NCI-H748 (cell line): ENCODE results near the gene TTLL8.
"Not testable (repeated sequence)": the region's sequence is repeated elsewhere in the genome, so short reads cannot be mapped to it uniquely, and the experiment has no call there.

Experiments
- DNase-seq: peaks from one replicate; lab custom pipeline; 2025; ENCODE audit not compliant: unreplicated experiment; lab: John Stamatoyannopoulos, UW

TTLL8 gene

GRCh38 chr22:49993649-49994360 lies 64.3 kb downstream of the TTLL8 start:
- DNase-seq, result no peak

- DNase-seq, result peak; percentile 37
These were observed 65.0 kb downstream of the TTLL8 start for GRCh38 chr22:49992921-49993648.

- no peak for DNase-seq
These were observed 66.1 kb downstream of the TTLL8 start for GRCh38 chr22:49991907-49992533.

GRCh38 chr22:49991167-49991566 lies 66.9 kb downstream of the TTLL8 start:
- no peak for DNase-seq

- DNase-seq, result not testable (repeated sequence)
These were observed 68.3 kb downstream of the TTLL8 start for GRCh38 chr22:49989826-49990225.

GRCh38 chr22:49986325-49986724 lies 71.8 kb downstream of the TTLL8 start:
- no peak for DNase-seq

GRCh38 chr22:49983148-49984042 lies 74.7 kb downstream of the TTLL8 start:
- no peak for DNase-seq

- not testable (repeated sequence) for DNase-seq
These were observed 76.3 kb downstream of the TTLL8 start for GRCh38 chr22:49981799-49982198.

GRCh38 chr22:49979587-49980264 lies 78.4 kb downstream of the TTLL8 start:
- peak; percentile 50 for DNase-seq

- no peak for DNase-seq
These were observed 80.5 kb downstream of the TTLL8 start for GRCh38 chr22:49977578-49977977.

- DNase-seq, result no peak
These were observed 81.5 kb downstream of the TTLL8 start for GRCh38 chr22:49976439-49977175.

GRCh38 chr22:49975543-49976389 lies 82.3 kb downstream of the TTLL8 start:
- no peak for DNase-seq

- DNase-seq, result no peak
These were observed 84.8 kb downstream of the TTLL8 start for GRCh38 chr22:49973018-49973961.

- DNase-seq, result no peak
These were observed 85.7 kb downstream of the TTLL8 start for GRCh38 chr22:49972163-49973017.

- peak; percentile 25 for DNase-seq
These were observed 86.6 kb downstream of the TTLL8 start for GRCh38 chr22:49971232-49972162.
